B cell (primary cell): Measurements from ENCODE around the gene ITPK1.

Source experiments
- CTCF ChIP-seq: fragments of 200-600 bp; IDR thresholded peaks from one replicate; pipeline ENCODE4 v1.8.0; 2022; ENCODE audit warnings: antibody characterized with exemption, mild to moderate bottlenecking
- EZH2 ChIP-seq: IDR thresholded peaks from 2 replicates; pipeline ENCODE4 v1.6.1; 2012; ENCODE audit warnings: borderline replicate concordance, low read depth, mild to moderate bottlenecking, moderate library complexity, low read length; ENCODE audit not compliant: insufficient read depth, poor library complexity, severe bottlenecking

- no peak for TF ChIP-seq CTCF
- TF ChIP-seq EZH2 = no peak
These were observed 120.8 kb downstream of the ITPK1 start for GRCh38 chr14:92994942-92995341.
